Stimulated activated CD4-positive, alpha-beta T cell treated with anti-CD3 and anti-CD28 coated beads, Interleukin-15, amount 100 ng/mL, for 1 hour (primary cell): ENCODE results near the gene MND1.
A peak's percentile ranks its signal among the peaks of the same experiment; 100 is the strongest.

Source experiments
- DNase-seq, 2 donors: peaks; one replicate each; pipeline ENCODE4 v3.0.0-alpha.2; 2020; ENCODE audit warnings: low read depth in 1 of 2, low spot score in 1 of 2

MND1 gene, protein sequence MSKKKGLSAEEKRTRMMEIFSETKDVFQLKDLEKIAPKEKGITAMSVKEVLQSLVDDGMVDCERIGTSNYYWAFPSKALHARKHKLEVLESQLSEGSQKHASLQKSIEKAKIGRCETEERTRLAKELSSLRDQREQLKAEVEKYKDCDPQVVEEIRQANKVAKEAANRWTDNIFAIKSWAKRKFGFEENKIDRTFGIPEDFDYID

DNA sequence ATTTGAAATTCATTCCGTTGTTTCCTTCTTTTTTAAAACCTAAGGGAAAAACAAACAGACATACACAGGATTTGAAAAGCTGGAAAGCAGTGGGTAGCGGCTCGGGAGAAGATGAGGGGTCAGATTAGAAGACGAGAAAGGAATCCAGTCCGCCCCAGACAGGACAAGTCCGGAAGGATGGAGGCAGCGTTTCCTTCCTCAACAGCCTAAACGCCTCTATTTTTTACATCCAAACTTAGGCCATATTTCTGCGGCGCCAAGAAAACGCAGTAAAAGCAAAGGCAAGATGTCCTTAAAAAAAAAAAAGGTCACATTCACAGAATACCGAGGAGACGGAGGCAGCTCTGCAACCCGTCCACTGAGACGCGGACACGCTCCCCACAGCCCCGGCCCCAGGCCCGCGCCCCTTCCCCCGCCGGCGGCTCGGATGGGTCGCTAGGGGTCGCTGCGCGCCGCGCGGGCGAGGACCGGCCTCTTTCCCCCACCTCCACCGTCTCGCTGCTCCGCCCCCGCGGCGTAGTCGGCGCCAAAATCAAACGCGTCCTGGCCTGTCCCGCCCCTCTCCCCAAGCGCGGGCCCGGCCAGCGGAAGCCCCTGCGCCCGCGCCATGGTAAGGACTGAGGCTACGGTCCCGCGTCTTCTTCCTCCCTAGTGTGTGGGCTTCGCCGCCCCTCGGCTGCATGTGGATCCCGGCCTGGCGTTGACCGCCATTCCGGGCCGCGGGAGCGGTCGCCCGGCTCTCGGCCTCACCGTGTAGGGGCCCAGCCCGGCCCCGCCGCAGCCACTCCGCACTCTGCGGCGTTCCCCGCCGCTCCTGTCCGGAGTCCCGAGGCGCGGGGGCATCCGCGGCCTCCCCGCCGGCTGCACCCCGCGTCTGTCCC is at the start of gene MND1:
Gene MND1 (plus strand): TSS at position 558 of the 881 bp plus-strand sequence. CDS start 50 bp downstream, at position 608.
- peak; percentile 80 to 91 for DNase-seq

DNA sequence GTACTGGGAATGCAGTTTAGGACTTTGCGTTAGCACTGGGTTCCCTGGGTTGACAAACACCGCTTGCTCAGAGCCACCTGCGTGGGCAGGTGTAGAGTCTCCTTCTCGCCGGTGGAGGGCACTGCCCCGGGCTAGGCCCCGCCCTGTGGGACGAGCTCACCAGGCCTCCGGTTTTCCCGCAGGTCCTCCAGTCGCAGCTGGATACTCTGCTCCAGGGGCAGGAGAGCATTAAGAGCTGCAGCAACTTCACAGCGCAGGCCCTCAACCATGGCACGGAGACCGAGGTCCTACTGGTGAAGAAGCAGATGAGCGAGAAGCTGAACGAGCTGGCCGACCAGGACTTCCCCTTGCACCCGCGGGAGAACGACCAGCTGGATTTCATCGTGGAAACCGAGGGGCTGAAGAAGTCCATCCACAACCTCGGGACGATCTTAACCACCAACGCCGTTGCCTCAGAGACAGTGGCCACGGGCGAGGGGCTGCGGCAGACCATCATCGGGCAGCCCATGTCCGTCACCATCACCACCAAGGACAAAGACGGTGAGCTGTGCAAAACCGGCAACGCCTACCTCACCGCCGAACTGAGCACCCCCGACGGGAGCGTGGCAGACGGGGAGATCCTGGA is 49.2 kb upstream of the MND1 start:
- no peak for DNase-seq

DNA sequence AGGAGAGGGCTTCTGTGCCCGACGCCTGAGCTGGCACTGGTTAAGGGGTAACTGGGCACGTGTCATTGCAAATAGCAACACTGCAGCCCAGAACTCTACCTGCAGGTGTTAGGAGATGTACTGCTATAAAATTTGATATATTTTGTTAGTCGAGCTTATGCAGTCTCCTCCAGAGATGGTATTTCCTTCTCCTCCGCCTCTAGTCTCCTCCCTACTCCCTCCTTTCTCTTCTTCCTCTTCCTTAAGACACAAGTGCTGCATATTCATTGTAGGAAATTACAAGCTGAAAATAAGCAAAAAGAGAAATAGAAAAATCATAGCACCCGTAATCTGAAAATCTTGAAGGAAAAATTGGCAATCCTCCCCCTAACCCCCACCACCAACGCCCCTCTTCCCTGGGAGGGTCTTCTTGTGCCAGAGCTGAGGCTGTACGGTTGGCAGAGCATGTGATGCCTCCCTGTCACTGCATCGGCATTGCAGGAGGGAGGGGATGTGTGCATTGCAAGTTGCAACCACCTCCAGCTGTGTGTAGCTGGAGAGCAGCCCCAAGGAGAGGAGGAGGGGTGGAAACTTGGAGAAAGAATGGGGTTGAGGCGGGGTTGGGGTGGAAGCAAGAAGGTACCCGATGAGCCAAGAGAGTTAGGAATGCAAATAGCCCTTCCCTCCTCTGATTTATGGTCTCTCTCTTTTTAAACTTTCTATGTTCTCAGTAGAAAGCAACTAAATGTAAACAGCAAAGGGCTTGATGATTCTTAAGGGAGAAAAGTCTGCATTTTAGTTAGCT is 48.3 kb upstream of the MND1 start:
- DNase-seq: no peak

DNA sequence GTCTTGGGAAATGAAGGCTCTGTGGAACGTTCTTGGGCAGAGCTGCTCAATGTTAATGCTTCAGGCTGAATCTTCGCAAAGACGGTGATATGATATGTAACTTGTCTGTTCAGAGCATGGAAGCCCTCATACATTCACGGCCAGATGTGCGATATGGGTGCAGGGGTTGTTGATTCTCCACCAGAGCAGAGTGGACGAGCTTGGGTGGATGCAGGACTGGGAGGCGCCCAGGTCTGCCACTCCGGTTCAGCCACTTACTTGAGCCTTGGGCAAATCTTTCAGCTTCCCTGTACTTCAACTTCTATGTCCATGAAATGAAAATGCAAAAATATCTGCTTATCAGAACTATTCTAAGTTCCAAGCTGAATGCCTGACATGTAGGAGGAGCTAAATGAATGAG is 47.4 kb upstream of the MND1 start:
- no peak for DNase-seq

DNA sequence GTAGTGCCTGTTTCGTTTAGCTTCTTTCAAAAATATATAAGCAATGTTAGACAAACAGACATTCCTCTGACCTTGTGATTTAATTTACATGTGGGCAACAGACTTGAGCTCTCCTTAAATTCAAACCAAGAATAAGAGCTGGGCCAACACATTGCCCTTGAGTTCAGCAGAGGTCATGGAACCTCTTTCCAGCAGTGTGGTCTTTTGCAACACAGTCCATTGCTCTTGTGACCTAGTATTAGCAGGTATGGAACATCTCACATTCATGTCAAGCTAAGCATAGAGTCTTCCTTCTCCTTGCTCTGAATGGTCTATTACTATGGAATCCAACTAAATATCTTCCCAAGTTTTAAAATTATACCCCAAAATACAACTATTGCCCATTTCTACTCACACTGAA is 33.7 kb upstream of the MND1 start:
- no peak for DNase-seq

DNA sequence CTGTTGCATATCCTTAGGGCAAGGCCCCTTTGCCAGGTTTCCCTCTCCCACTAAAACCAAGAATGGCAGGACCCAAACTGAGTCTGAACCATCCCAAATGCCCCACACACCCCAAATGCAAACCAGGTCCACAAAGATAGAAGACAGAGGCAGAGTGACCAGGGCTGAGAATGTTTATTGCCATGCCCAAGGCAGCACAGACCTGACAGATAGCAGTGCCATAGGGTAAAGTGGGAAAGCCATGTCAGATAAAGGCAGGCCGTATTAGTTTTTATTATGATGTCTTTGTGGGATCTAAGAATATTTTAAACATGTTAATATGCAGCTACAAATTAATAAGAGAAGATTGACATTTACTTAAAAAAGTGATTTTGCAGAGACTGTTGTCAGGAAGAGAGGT is 29.6 kb upstream of the MND1 start:
- no peak for DNase-seq

DNA sequence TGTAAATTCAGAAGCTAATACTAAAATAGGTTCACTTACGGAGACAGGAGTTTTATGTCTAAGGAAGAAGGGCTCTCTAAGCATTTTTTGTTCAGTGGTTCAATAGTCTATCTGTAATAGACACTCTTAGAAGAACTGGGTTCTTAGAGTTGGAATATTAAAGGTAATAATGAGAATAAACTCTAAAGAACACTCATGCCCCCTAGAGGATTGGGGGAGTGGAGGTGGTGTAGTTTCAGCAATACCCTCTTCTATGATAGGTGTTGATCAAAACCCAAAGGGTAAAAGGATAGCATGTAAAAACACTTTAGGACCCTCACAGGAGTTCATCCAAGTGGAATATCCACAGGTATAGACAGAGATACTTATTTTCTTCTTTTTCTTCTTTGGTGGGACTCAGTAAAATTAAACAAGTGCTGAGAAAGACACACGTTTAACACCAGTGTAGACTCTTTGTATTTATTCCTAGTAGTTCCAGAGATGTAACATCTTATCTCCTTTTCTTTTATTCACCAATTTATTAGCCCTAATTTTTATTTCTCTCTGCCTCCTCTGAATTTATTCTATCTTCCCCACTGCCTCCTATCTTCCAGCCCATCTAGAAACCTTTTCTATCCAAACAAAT is 25.7 kb upstream of the MND1 start:
- no peak for DNase-seq

DNA sequence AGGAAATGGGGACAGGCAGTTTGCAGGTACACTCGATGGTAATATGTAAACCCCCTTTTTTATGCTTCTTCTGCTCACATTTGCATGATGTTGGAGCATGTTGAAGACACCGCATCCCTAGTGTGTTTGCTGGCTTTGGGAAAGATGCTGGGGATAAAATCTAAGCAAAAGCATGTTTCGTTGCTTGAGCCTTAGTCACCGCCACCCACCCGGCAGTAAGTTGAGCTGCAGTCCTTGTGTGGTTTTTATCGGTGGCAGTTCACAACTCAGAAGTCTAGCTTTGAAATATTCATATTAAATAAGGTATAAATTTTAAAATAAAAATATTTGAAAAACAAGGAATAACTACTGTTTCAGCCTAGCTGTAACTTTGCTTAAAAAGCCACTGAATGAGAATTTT is 21.7 kb upstream of the MND1 start:
- DNase-seq: no peak

DNA sequence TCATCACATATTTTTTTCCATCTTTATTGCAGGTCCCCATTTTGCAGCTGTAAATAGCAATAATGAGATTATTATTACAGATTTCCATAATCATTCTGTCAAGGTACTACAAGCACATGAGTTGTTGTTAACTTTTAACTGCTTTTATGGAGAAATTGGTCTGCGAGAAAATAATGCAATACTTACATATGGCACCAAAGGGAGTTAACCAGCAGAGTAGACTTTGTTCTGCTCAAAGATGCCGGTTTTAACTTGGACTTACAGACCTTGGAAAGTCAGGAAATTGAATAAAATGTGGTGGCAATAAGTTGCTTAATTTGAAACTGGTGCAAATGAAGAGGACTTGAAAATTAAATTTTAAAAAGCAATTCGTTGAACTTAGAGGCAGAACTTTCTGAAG is 20.4 kb upstream of the MND1 start:
- DNase-seq: no peak

DNA sequence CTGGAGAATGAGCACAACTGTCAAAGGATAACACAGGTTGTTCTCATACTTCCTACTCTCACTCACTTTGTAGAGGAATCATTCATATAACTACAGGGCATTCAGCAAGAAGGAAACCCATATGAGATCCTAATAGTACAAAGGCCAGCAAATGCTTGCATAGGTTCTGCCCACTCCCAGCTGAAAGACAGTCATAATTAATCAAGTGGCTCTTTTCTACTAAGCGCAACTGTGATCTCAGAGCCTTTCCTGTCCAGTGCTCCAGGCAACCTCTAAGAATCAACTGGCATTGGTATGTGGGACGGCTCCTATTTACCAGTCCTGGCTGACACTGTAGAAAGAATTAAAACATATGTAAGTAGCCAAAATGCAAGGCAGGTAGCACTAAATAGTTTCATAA is 18.9 kb upstream of the MND1 start:
- no peak for DNase-seq

DNA sequence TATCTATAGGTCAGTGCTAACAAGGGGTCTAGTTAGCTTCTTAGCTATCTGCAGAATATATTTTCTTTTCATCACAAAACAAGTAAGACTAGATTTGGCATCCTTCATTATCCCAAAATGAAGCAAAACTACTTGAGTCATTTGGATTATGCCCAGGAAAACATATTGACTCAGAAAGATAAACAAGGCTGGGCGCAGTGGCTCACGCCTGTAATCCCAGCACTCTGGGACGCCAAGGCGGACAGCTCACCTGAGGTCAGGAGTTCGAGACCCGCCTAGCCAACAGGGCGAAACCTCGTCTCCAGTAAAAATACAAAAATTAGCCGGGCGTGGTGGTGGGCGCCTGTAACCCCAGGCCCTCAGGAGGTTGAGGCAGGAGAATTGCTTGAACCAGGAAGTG is 18.0 kb upstream of the MND1 start:
- DNase-seq: no peak

DNA sequence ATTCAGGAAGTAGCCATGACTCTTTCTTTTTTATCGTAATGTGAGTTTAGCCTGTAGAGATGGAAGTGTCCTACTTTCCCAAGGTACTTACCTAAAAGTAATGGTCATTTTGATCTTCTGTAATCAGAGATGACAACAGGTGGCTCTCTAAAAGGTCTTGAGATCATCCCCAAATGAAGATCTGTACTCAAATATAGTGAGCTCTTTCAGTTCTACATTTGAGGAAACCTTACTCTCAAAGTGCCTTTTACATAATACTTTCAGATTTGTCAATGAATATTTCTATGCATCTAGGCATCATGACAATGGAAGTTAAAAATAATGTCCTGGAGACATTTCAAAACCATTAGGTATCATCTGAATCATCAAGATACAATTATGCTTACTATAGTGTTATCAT is 17.2 kb upstream of the MND1 start:
- no peak for DNase-seq

DNA sequence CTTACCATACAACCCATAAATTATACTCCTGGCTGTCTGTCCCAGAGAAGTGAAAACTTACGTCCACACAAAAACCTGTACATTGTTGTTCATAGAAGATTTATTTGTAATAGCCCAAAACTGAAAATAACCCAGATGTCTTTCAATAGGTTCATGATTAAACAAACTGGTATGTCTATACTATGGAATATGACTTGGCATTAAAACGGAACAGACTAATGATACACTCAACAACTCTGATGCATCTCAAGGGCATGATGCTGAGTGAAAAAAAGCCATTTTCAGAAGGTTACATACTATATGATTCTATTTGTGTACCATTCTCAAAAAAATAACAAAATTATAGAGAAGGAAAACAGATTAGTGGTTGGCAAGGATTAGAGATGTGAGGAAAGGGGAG is 11.6 kb upstream of the MND1 start:
- DNase-seq: no peak

DNA sequence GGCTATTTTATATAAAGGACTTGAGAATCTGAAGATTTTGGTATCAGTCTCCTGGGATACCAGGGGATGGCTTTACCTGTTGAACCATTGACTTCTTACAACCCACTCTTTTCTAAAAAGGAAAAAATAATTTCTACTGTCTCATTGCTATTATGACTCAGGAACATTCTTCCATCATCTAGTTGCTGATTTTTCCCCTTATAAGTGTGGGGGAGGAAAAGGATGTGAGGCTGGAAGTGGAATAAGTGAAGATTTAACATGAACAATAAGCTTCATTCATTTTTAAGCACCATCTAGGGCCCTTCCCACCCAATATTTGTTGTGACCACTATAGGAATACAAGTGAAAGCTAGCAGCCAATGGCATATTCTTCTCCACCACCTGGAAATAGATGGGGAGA is 10.6 kb upstream of the MND1 start:
- DNase-seq: no peak

DNA sequence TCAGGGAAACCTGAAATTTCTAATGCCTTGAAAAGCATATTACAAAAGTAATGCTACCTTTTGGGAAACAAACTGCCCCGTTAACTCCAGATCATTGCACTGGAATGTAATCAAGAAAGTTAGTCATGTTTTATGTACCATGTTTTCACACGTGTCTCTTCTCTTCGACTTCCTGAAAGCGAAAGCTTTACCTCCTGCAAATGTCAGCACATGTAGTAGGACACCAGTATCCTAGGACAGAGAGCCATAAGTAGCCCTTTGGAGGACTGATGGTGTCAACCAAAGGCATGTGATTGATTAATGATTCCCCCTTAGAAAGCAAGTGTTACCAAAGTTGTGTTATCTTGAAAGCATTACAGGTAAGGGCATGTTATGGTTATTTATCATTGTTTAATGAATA is 8.8 kb upstream of the MND1 start:
- no peak for DNase-seq

DNA sequence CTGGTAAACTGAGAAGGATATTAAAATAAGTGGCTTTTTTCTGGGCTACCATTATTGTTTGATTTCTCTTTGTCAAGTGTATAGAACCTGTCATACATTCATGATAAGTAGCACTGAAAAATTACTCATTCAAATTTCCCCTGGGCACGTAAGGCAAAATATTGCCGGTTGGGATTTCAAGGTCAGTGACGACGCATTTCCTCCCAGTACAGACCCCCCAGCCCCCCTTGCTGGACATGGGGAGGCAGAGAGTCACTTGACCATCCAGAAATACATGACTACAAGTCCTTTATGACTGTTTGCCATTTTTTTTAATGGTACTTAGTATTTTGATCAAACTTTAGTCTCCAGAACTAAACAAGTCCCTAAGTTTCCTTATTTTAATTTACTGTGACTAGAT is 6.8 kb upstream of the MND1 start:
- no peak for DNase-seq

DNA sequence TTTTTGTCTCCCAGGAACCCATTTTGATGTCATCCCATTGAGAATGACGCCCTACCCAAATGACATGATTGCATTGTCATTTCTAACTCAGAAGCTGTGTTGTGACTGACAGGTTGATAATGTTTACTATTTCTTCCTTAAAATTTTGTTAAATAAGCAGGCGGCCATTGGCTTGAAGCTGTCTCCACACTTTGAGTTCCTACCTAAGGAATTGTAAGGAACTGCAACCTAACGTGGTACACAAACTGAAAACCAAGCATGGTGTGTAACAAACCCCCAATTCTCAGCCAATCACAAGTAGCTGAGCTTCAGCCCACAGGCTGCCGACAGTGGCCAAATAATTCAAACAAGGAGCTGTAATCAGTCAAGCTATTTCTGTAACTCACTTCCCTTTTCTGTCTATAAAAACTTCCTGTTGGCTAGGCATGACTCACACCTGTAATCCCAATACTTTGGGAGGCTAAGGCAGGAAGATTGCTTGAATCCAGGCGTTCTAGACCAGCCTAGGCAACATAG is 2.9 kb upstream of the MND1 start:
- DNase-seq: no peak

DNA sequence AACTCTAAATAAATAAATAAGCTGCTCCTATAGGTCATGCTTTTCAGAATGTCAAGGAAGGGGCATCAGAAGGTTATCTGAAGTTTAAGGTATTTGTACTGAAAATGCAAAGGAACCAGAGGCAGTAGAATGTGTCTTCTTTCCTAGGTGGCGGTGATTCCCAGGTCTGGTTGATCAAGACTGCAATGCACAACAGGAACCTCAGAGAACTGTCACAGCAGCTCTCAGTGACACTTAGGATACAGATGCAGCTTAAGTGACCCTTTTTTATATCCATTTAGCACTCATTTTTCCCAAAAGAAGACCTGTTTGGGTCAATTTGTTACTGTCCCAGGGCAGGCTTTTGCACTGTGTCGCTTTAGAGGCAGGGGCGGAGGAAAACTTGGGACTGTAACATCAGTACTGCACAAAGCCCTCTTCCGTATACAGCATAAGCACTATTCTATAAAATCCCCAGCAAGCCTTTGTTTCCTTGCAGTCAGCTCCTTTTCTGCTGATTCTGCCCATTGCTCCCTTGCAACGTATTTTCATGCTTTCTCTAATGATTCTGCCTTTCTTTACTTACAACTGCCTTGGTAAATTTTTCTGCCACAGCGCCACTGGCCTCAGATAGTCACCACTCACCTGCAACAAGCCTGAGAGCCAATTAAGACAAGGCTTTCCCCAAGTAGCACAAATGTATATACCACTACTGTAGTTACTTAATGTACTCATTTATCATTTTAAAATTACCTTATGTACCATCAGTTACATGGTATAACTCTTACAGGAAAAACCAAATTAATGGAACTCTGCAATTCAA is 1.5 kb upstream of the MND1 start:
- DNase-seq: no peak

DNA sequence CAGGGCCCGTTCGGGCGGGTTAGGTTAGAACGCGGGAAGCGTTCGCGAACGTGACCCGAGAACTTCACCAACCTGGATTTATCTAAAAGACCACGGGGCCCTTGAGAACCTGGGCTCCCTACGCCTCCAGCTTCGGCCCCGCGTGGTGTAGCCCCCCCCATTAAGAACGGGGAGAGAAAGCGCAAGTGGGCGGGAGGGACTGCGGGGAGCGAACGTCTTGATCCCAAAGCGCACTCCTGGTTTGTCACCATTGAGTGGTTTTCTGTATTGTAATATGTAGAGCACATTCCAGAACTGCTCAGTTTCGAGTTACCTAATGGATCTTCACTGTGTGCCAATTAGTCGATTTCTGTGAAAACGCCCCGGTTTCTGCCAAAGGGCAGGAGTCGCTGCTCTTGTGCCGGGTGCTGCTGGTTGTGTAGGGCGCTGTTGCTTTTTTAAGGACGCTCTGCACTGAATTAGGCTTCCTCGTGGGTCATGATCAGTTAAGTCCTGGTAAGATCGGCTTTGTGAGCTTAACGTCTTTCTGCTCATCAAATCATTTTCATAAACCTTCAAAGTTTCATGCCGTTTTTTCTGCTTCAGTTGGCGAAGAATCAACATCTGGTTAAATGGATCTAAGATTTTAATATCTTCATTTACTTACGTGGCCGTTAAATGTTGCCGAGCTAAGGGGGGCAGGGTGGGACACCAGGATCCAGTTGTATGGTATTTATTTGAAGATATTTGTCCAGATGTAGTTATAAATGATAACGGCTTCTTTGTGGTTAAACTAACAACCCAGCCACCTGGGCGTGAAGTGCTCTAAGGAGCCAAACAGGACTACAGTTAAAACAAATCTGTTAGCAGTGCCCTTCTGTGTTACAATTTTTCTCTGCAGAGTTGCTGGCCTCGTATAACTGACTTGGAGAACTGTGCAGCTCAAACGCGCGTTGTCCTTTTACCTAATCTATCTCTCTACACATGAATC is 809 bp downstream of the MND1 start:
- peak; percentile 20 to 27 for DNase-seq
